ENCODE measurements around the gene YTHDC1.
"Not testable (repeated sequence)": the region's sequence is repeated elsewhere in the genome, so short reads cannot be mapped to it uniquely, and the experiment has no call there.

The YTHDC1 gene

GRCh38 chr4:68349649-68350360, at the start of gene YTHDC1:
YTHDC1 (minus strand) TSS chr4:68350090; CDS start chr4:68349753, 337 bp downstream.
- DNase-seq (ENCODE audit: low read depth in 2 of 2) = peak; percentile 91

GRCh38 chr4:68399306-68399705, 49.4 kb upstream of the YTHDC1 start:
- DNase-seq (ENCODE audit: low read depth in 2 of 2) = no peak

GRCh38 chr4:68396756-68397155, 46.9 kb upstream of the YTHDC1 start:
- DNase-seq (ENCODE audit: low read depth in 2 of 2) = no peak

GRCh38 chr4:68391436-68391835, 41.5 kb upstream of the YTHDC1 start:
- DNase-seq (ENCODE audit: low read depth in 2 of 2) = no peak

- DNase-seq (ENCODE audit: low read depth in 2 of 2) = no peak
Observed at GRCh38 chr4:68390205-68390935, 40.5 kb upstream of the YTHDC1 start.

- DNase-seq (ENCODE audit: low read depth in 2 of 2) = not testable (repeated sequence)
Observed at GRCh38 chr4:68389386-68389913, 39.6 kb upstream of the YTHDC1 start.

- no peak for DNase-seq (ENCODE audit: low read depth in 2 of 2)
Observed at GRCh38 chr4:68388347-68388865, 38.5 kb upstream of the YTHDC1 start.

- no peak for DNase-seq (ENCODE audit: low read depth in 2 of 2)
Observed at GRCh38 chr4:68385267-68385666, 35.4 kb upstream of the YTHDC1 start.

- DNase-seq (ENCODE audit: low read depth in 2 of 2) = no peak
Observed at GRCh38 chr4:68383115-68383514, 33.2 kb upstream of the YTHDC1 start.

GRCh38 chr4:68378226-68378625, 28.3 kb upstream of the YTHDC1 start:
- DNase-seq (ENCODE audit: low read depth in 2 of 2) = no peak

- DNase-seq (ENCODE audit: low read depth in 2 of 2) = peak in 1 of 2 donors; percentile 17
Observed at GRCh38 chr4:68375667-68376559, 26.0 kb upstream of the YTHDC1 start.

GRCh38 chr4:68373513-68373912, 23.6 kb upstream of the YTHDC1 start:
- peak; percentile 18 to 32 for DNase-seq (ENCODE audit: low read depth in 2 of 2)

GRCh38 chr4:68372588-68372987, 22.7 kb upstream of the YTHDC1 start:
- DNase-seq (ENCODE audit: low read depth in 2 of 2) = no peak

GRCh38 chr4:68369142-68369805, 19.4 kb upstream of the YTHDC1 start:
- DNase-seq (ENCODE audit: low read depth in 2 of 2) = no peak

- no peak for DNase-seq (ENCODE audit: low read depth in 2 of 2)
Observed at GRCh38 chr4:68368691-68369131, 18.8 kb upstream of the YTHDC1 start.

- DNase-seq (ENCODE audit: low read depth in 2 of 2) = no peak
Observed at GRCh38 chr4:68367835-68368234, 17.9 kb upstream of the YTHDC1 start.

GRCh38 chr4:68366600-68366999, 16.7 kb upstream of the YTHDC1 start:
- no peak for DNase-seq (ENCODE audit: low read depth in 2 of 2)

GRCh38 chr4:68365068-68365467, 15.2 kb upstream of the YTHDC1 start:
- DNase-seq (ENCODE audit: low read depth in 2 of 2) = no peak

- no peak for DNase-seq (ENCODE audit: low read depth in 2 of 2)
Observed at GRCh38 chr4:68361146-68361589, 11.3 kb upstream of the YTHDC1 start.

- DNase-seq (ENCODE audit: low read depth in 2 of 2) = no peak
Observed at GRCh38 chr4:68360231-68360968, 10.5 kb upstream of the YTHDC1 start.

All from stimulated activated CD4-positive, alpha-beta T cell treated with anti-CD3 and anti-CD28 coated beads, Interleukin-1b, Interleukin-23, amount 100 ng/mL, for 4 hours (primary cell).